Measurements from ENCODE around the gene CEP128.

CEP128 gene

DNA sequence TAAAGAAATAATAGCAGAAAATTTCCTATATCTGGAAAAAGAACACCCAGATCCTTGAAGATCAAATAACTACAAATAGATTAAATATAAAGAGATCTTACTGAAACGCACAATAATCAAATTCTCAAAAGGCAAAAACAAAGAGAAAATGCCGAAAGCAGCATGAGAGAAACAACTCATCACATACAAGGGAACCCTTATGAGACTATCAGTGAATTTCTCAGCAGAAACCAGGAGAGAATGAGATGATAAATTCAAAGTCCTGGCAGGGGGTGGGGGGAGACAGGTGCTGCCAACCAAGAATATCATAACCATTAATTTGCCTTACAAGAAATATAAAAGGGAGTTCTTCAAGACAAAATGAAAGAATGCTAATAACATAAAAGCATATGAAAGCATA, 73.7 kb downstream of the CEP128 start:
- no peak overlapping the region for H3K4me3 ChIP-seq (ENCODE audit: low read depth, low read length)
- in situ Hi-C loops (cut with HindIII; ENCODE audit: low sequenced_read_pairs) = no loop called here
- TF ChIP-seq, protein P1, sequence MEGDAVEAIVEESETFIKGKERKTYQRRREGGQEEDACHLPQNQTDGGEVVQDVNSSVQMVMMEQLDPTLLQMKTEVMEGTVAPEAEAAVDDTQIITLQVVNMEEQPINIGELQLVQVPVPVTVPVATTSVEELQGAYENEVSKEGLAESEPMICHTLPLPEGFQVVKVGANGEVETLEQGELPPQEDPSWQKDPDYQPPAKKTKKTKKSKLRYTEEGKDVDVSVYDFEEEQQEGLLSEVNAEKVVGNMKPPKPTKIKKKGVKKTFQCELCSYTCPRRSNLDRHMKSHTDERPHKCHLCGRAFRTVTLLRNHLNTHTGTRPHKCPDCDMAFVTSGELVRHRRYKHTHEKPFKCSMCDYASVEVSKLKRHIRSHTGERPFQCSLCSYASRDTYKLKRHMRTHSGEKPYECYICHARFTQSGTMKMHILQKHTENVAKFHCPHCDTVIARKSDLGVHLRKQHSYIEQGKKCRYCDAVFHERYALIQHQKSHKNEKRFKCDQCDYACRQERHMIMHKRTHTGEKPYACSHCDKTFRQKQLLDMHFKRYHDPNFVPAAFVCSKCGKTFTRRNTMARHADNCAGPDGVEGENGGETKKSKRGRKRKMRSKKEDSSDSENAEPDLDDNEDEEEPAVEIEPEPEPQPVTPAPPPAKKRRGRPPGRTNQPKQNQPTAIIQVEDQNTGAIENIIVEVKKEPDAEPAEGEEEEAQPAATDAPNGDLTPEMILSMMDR (IDR thresholded peaks at IDR 0.05; ENCODE audit: low read depth, low read length, missing control alignments) = no peak
- DNase-seq (ENCODE audit: low read depth) = no peak

DNA sequence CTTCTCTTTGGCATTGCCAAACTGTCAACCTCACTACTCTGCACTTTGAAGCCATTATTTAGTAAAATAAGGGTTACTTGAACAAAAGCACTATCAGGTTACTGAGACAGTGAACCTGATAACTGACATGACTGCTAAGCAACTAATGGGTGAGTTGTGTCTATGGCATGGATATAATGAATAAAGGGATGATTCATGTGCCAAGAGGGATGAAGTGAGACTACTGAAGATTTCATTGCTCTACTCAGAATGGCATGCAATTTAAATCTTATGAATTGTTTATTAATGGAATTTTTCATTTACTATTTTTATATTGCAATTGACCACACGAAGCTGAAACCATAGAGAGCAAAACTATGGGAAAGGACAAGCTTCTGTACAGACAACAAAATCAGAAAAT, 74.4 kb downstream of the CEP128 start:
- in situ Hi-C loops (cut with HindIII; ENCODE audit: low sequenced_read_pairs) = no loop called here
- TF ChIP-seq, protein P1 (IDR thresholded peaks at IDR 0.05; ENCODE audit: low read depth, low read length, missing control alignments) = no peak
- DNase-seq (ENCODE audit: low read depth) = no peak

DNA sequence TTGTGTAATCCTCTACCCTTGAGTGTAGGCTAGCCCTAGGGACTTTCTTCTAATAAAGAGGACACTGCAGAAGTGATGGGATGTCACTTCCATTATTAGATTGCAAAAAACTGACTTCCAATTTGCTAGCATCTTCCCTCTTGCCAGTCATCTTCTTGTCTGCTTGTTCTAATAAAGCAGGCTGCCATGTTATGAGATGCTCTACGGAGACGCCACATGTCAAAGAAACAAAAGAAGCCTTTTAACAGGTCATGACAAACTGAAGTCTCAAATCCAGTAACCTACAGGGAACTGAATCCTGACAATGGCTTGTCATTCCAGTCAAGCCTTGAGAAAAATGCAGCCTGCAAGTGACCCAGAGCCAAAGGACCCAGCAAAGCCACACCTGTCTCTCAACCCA, 76.0 kb downstream of the CEP128 start:
- TF ChIP-seq, protein P1 (IDR thresholded peaks at IDR 0.05; ENCODE audit: low read depth, low read length, missing control alignments) = no peak
- in situ Hi-C loops (cut with HindIII; ENCODE audit: low sequenced_read_pairs) = no loop called here
- no peak for DNase-seq (ENCODE audit: low read depth)
- no peak overlapping the region for H3K4me3 ChIP-seq (ENCODE audit: low read depth, low read length)

More for the DNA sequence above, 74.4 kb downstream of the CEP128 start:
- no peak overlapping the region for H3K4me3 ChIP-seq (ENCODE audit: low read depth, low read length)

DNA sequence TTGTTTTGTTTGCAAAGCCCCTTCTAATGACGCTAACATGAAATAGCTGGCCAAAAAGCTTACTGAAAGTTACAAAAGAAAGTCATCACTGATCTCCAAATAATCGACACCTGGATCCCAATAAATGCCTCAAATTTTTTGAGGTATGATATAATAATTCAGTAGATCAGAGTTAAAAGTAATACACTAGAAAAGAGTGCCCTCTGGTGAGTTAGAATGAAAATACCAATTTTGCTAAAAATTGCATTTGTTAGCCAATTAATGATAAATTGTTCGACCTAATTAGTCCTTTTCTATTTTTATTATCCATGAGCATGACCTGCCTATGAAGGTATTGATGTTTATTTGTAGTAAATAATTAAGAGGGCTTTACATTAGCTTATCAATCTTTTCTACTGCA, 78.6 kb downstream of the CEP128 start:
- H3K4me3 ChIP-seq (ENCODE audit: low read depth, low read length) = no peak overlapping the region
- TF ChIP-seq, protein P1 (IDR thresholded peaks at IDR 0.05; ENCODE audit: low read depth, low read length, missing control alignments) = no peak
- in situ Hi-C loops (cut with HindIII; ENCODE audit: low sequenced_read_pairs) = no loop called here
- DNase-seq (ENCODE audit: low read depth) = no peak

DNA sequence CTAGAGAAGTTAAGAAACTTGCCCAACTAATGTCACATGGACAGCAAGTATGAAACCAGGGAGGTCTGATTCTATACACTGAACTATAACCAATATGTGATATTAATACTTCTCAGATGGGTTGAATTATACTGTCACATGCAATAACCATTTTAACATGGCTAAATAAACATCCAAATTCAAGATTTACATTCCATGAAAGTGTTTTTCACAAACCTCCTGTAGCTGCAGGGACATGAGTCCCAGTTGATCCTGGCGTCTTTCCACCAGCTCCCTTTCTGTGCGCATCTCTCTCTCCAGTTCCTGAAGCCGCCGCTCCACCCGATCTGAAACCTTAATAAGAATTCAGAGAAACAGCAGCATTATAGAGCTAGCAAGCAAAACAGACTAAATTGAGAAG, 79.0 kb downstream of the CEP128 start:
- H3K4me3 ChIP-seq (ENCODE audit: low read depth, low read length) = no peak overlapping the region
- DNase-seq (ENCODE audit: low read depth) = no peak
- TF ChIP-seq, protein P1 (IDR thresholded peaks at IDR 0.05; ENCODE audit: low read depth, low read length, missing control alignments) = no peak
- in situ Hi-C loops (cut with HindIII; ENCODE audit: low sequenced_read_pairs) = no loop called here

DNA sequence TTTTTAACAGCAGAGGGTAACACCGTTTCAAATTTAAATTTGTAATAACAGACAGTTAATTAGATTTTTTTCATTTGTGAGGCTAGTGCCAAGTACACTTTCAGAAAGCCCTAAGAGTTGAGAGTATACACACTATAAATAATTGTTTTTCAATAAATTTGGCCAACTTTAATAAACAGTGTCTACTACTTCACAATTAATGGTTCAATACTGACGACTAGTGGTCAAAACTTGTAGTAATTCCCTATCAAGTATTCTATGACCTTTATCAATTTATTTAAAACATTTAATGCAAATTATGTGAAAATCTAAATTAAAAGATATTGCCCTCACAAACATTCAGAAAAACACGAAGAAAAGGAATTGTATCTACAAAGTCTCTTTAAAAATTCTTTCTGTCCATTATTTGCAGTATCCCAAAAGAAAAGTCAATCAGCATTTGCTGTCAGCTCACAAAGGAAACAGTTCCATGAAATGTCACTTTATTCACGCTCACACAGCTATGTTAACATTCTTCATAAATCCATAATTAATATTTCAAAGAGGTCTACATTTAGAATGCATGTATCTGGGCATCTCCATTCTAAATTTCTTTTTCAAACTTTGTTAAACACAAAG, 91.2 kb downstream of the CEP128 start:
- DNase-seq (ENCODE audit: low read depth) = peak; percentile 41
- no peak overlapping the region for H3K4me3 ChIP-seq (ENCODE audit: low read depth, low read length)
- TF ChIP-seq, protein P1 (IDR thresholded peaks at IDR 0.05; ENCODE audit: low read depth, low read length, missing control alignments) = peak; percentile 18
- in situ Hi-C loops (cut with HindIII; ENCODE audit: low sequenced_read_pairs) = no loop called here

All from astrocyte of the cerebellum (primary cell).